BE2C (cell line): ENCODE data around the gene PLIN3.
"Not testable (repeated sequence)": the region's sequence is repeated elsewhere in the genome, so short reads cannot be mapped to it uniquely, and the experiment has no call there.

ENCODE experiments used
- DNase-seq: peaks from one replicate; pipeline ENCODE4 v3.0.0-alpha.2; 2020
- H3K27me3 ChIP-seq: fragments of 250-450 bp; sonication (Bioruptor Pico); 2 replicates; pipeline ENCODE4 v1.5.1; 2020; ENCODE audit warnings: mild to moderate bottlenecking
- H3K36me3 ChIP-seq: fragments of 250-450 bp; sonication (Bioruptor Pico); 2 replicates; pipeline ENCODE4 v1.5.1; 2020; ENCODE audit warnings: mild to moderate bottlenecking
- H3K4me1 ChIP-seq: fragments of 250-450 bp; sonication (Bioruptor Pico); 2 replicates; pipeline ENCODE4 v1.5.1; 2020
- H3K4me3 ChIP-seq: 2 replicates; pipeline ENCODE4 v1.5.1; 2011; ENCODE audit warnings: low read depth, low read length
- H3K9me3 ChIP-seq: fragments of 250-450 bp; sonication (Bioruptor Pico); 2 replicates; pipeline ENCODE4 v1.5.1; 2020
- CTCF ChIP-seq: IDR thresholded peaks from 2 replicates; pipeline ENCODE4 v1.5.1; 2012; ENCODE audit warnings: mild to moderate bottlenecking, low read depth, low read length

The PLIN3 gene

GRCh38 chr19:4823577-4823976, 43.9 kb downstream of the PLIN3 start:
- Histone ChIP-seq H3K36me3 (no peaks in the 10 kb centered on the region), H3K4me3 (no peak overlapping the region), H3K9me3 (no peaks in the 10 kb centered on the region), H3K4me1 (no peaks in the 10 kb centered on the region), H3K27me3 (no peaks in the 10 kb centered on the region)
- no peak for DNase-seq
- no peak for TF ChIP-seq CTCF

GRCh38 chr19:4822354-4822753, 45.1 kb downstream of the PLIN3 start:
- not testable (repeated sequence) for H3K9me3 ChIP-seq, H3K4me1 ChIP-seq, H3K4me3 ChIP-seq, H3K27me3 ChIP-seq, H3K36me3 ChIP-seq, DNase-seq

- no peaks in the 10 kb centered on the region for H3K9me3 ChIP-seq
- H3K36me3 ChIP-seq, result peaks cover 7% of the 10 kb centered on the region; the same call in 1 of the 2 replicates
- H3K4me3 ChIP-seq, result no peak overlapping the region
- no peak for TF ChIP-seq CTCF
- DNase-seq, result no peak
- no peaks in the 10 kb centered on the region for H3K4me1 ChIP-seq
- no peaks in the 10 kb centered on the region for H3K27me3 ChIP-seq
Measured at GRCh38 chr19:4821265-4821664, 46.2 kb downstream of the PLIN3 start.

GRCh38 chr19:4817467-4818277, 49.8 kb downstream of the PLIN3 start:
- no peaks in the 10 kb centered on the region for H3K27me3 ChIP-seq
- TF ChIP-seq CTCF, result no peak
- H3K36me3 ChIP-seq, result peaks cover 11% of the 10 kb centered on the region; the same call in 1 of the 2 replicates
- no peak overlapping the region for H3K4me3 ChIP-seq
- peaks cover 3% of the 10 kb centered on the region; the same call in 1 of the 2 replicates for H3K9me3 ChIP-seq
- H3K4me1 ChIP-seq, result no peaks in the 10 kb centered on the region
- DNase-seq, result no peak

- no peak for TF ChIP-seq CTCF
- no peaks in the 10 kb centered on the region for H3K27me3 ChIP-seq
- H3K4me1 ChIP-seq, result no peaks in the 10 kb centered on the region
- H3K4me3 ChIP-seq, result no peak overlapping the region
- H3K9me3 ChIP-seq, result peaks cover 3% of the 10 kb centered on the region; the same call in 1 of the 2 replicates
- DNase-seq, result no peak
- H3K36me3 ChIP-seq, result peaks cover 11% of the 10 kb centered on the region; the same call in 1 of the 2 replicates
Measured at GRCh38 chr19:4816950-4817278, 50.6 kb downstream of the PLIN3 start.

- DNase-seq, result no peak
- TF ChIP-seq CTCF, result no peak
Measured at GRCh38 chr19:4816202-4816949, 51.1 kb downstream of the PLIN3 start.

More at GRCh38 chr19:4816202-4816949, 51.1 kb downstream of the PLIN3 start:
- peaks cover 3% of the 10 kb centered on the region; the same call in 1 of the 2 replicates for H3K9me3 ChIP-seq
- H3K36me3 ChIP-seq, result peaks cover 11% of the 10 kb centered on the region; the same call in 1 of the 2 replicates
- no peaks in the 10 kb centered on the region for H3K4me1 ChIP-seq
- no peak overlapping the region for H3K4me3 ChIP-seq
- H3K27me3 ChIP-seq, result no peaks in the 10 kb centered on the region
